ENCODE results near the gene NUDC. TPM values are rescaled to one million over a fixed set of nuclear protein-coding genes. Genes with fewer than 3 reads are reported as not detected.

Gene NUDC
- total RNA-seq, 1 donor from 2014 or later: 71.7 TPM

GRCh38 chr1:26911399-26912146 is 10.0 kb upstream of the NUDC start:
- Mint-ChIP-seq H3K36me3 (ENCODE audit: low read depth) (no peaks in the 10 kb centered on the region), H3K4me1 (no peaks in the 10 kb centered on the region), H3K27me3 (no peaks in the 10 kb centered on the region), H3K4me3 (no peak overlapping the region), H3K9me3 (no peaks in the 10 kb centered on the region), H3K27ac (no peak overlapping the region)
- ChIA-PET POLR2A (no interaction called here), CTCF (no interaction called here)
- intact Hi-C loops (cut with micrococcal nuclease): no loop called here
- no peak for DNase-seq
- no peak for ATAC-seq (ENCODE audit: low read depth)
- no peak for TF ChIP-seq CTCF (IDR thresholded peaks at IDR 0.05)

- H3K27ac Mint-ChIP-seq: no peak overlapping the region
- no peaks in the 10 kb centered on the region for H3K9me3 Mint-ChIP-seq
- H3K4me3 Mint-ChIP-seq: no peak overlapping the region
- H3K4me1 Mint-ChIP-seq: no peaks in the 10 kb centered on the region
- DNase-seq (no peak), ATAC-seq (ENCODE audit: low read depth) (no peak)
- TF ChIP-seq CTCF (IDR thresholded peaks at IDR 0.05): no peak
- H3K36me3 Mint-ChIP-seq (ENCODE audit: low read depth): no peaks in the 10 kb centered on the region
- ChIA-PET POLR2A (interaction anchor here (1.3 kb wide), 1 partner anchor 12 kb away, joined by 4 read pairs; no protein-coding TSS in a partner anchor), CTCF (no interaction called here)
- H3K27me3 Mint-ChIP-seq: no peaks in the 10 kb centered on the region
- intact Hi-C loops (cut with micrococcal nuclease): no loop called here
Measured at GRCh38 chr1:26912147-26912490, 9.4 kb upstream of the NUDC start.

GRCh38 chr1:26913389-26913753 is 8.2 kb upstream of the NUDC start:
- ChIA-PET CTCF (no interaction called here), POLR2A (interaction anchor here (1.3 kb wide), 1 partner anchor 14 kb away, joined by 4 read pairs; no protein-coding TSS in a partner anchor)
- H3K36me3 Mint-ChIP-seq (ENCODE audit: low read depth): no peaks in the 10 kb centered on the region
- H3K4me1 Mint-ChIP-seq: no peaks in the 10 kb centered on the region
- no peak for ATAC-seq (ENCODE audit: low read depth)
- no peak overlapping the region for H3K27ac Mint-ChIP-seq
- intact Hi-C loops (cut with micrococcal nuclease): no loop called here
- TF ChIP-seq CTCF (IDR thresholded peaks at IDR 0.05): no peak
- no peaks in the 10 kb centered on the region for H3K9me3 Mint-ChIP-seq
- no peak for DNase-seq
- no peaks in the 10 kb centered on the region for H3K27me3 Mint-ChIP-seq
- H3K4me3 Mint-ChIP-seq: no peak overlapping the region

GRCh38 chr1:26913754-26914619 is 7.6 kb upstream of the NUDC start, which contains the start of gene NR0B2:
NR0B2 (minus strand) TSS chr1:26913975; CDS start chr1:26913940, 35 bp downstream.
- DNase-seq (no peak), ATAC-seq (ENCODE audit: low read depth) (no peak)
- TF ChIP-seq CTCF (IDR thresholded peaks at IDR 0.05): no peak
- intact Hi-C loops (cut with micrococcal nuclease): no loop called here
- Mint-ChIP-seq H3K27ac (no peak within 1 kb of the TSS), H3K4me1 (no peaks in the 10 kb centered on the region), H3K4me3 (no peak within 1 kb of the TSS), H3K9me3 (no peaks in the 10 kb centered on the region), H3K27me3 (no peaks in the 10 kb centered on the region), H3K36me3 (ENCODE audit: low read depth) (no peaks in the 10 kb centered on the region)
- POLR2A ChIA-PET: no interaction called here
- CTCF ChIA-PET: no interaction called here

GRCh38 chr1:26915204-26915842 is 6.2 kb upstream of the NUDC start:
- no peak for TF ChIP-seq CTCF (IDR thresholded peaks at IDR 0.05)
- ATAC-seq (ENCODE audit: low read depth): no peak
- H3K27me3 Mint-ChIP-seq: no peaks in the 10 kb centered on the region
- H3K9me3 Mint-ChIP-seq: no peaks in the 10 kb centered on the region
- no peak overlapping the region for H3K27ac Mint-ChIP-seq
- no peak overlapping the region for H3K4me3 Mint-ChIP-seq
- ChIA-PET CTCF (no interaction called here), POLR2A (no interaction called here)
- H3K36me3 Mint-ChIP-seq (ENCODE audit: low read depth): no peaks in the 10 kb centered on the region
- intact Hi-C loops (cut with micrococcal nuclease): no loop called here
- DNase-seq: no peak
- peaks cover under 1% of the 10 kb centered on the region for H3K4me1 Mint-ChIP-seq
